ENCODE data around the gene SPI1.
"Not testable (repeated sequence)": the region's sequence is repeated elsewhere in the genome, so short reads cannot be mapped to it uniquely, and the experiment has no call there.

SPI1 gene

DNA sequence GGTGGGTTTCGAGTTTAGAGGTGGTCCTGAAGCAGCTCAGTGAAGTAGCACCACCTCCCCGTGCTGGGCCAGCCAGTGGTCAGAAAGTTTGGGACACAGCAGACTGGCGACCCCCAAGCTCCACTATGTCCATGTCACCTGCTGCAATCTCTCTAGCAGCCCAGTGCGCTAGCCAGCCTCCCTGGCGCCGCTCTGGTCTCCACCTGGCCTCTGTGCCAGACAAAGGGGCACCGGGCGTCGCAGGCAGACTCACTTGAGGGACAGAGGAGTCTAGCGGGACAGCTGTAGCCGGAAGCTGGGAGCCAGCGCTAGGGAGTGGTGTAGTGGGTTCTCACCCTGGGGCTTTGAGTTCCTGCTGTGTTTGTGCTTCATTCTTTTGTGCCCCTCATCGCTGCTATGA lies 51.3 kb downstream of the SPI1 start:
- Histone ChIP-seq H3K4me1 (ENCODE audit: control insufficient read depth in 5 of 5, insufficient read depth in 5 of 5, low read length in 5 of 5) (peaks cover 0 to 35% (median 15%) of the 10 kb centered on the region in 5 donors), H3K27ac (ENCODE audit: low read depth, low read length) (no peak overlapping the region), H3K9ac (ENCODE audit: low read length in 5 of 5) (no peak overlapping the region), H3K4me3 (ENCODE audit: low read depth in 1 of 5, low read length in 5 of 5) (no peak overlapping the region), H3K27me3 (ENCODE audit: control insufficient read depth in 5 of 5, insufficient read depth in 4 of 5, low read length in 5 of 5) (no peaks in the 10 kb centered on the region), H3K9me3 (ENCODE audit: control insufficient read depth in 5 of 5, low read length in 5 of 5) (no peaks in the 10 kb centered on the region), H3K36me3 (ENCODE audit: control insufficient read depth in 5 of 5, insufficient read depth in 5 of 5, low read length in 5 of 5) (peaks cover 0 to 54% (median 17%) of the 10 kb centered on the region in 5 donors)

DNA sequence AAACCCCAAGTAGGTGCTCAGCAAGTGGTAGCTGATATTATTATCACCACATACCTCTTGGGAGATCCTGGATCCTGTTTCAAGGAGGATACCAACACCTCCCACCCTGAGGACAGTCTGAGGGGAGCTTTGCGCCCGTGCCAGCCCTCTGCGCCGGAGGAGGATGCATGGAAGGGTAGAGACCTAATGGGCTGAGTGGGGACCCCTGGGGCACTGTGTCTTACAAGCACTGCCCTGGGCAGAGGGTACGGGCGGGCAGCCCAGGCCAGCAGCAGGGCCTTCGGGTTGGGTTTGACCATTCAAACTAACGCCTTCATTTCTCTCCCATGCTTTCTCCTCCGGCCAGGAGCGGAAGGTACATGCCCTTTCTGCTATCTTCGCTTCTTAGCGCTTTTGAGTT lies 52.1 kb downstream of the SPI1 start:
- H3K36me3 ChIP-seq (ENCODE audit: control insufficient read depth in 5 of 5, insufficient read depth in 5 of 5, low read length in 5 of 5): peaks cover 5 to 57% (median 24%) of the 10 kb centered on the region in 5 donors
- no peak overlapping the region for H3K9ac ChIP-seq (ENCODE audit: low read length in 5 of 5)
- no peak overlapping the region for H3K27ac ChIP-seq (ENCODE audit: low read depth, low read length)
- no peak overlapping the region for H3K4me3 ChIP-seq (ENCODE audit: low read depth in 1 of 5, low read length in 5 of 5)
- no peaks in the 10 kb centered on the region for H3K9me3 ChIP-seq (ENCODE audit: control insufficient read depth in 5 of 5, low read length in 5 of 5)
- peaks cover 0 to 27% (median 15%) of the 10 kb centered on the region in 5 donors for H3K4me1 ChIP-seq (ENCODE audit: control insufficient read depth in 5 of 5, insufficient read depth in 5 of 5, low read length in 5 of 5)
- H3K27me3 ChIP-seq (ENCODE audit: control insufficient read depth in 5 of 5, insufficient read depth in 4 of 5, low read length in 5 of 5): no peaks in the 10 kb centered on the region

DNA sequence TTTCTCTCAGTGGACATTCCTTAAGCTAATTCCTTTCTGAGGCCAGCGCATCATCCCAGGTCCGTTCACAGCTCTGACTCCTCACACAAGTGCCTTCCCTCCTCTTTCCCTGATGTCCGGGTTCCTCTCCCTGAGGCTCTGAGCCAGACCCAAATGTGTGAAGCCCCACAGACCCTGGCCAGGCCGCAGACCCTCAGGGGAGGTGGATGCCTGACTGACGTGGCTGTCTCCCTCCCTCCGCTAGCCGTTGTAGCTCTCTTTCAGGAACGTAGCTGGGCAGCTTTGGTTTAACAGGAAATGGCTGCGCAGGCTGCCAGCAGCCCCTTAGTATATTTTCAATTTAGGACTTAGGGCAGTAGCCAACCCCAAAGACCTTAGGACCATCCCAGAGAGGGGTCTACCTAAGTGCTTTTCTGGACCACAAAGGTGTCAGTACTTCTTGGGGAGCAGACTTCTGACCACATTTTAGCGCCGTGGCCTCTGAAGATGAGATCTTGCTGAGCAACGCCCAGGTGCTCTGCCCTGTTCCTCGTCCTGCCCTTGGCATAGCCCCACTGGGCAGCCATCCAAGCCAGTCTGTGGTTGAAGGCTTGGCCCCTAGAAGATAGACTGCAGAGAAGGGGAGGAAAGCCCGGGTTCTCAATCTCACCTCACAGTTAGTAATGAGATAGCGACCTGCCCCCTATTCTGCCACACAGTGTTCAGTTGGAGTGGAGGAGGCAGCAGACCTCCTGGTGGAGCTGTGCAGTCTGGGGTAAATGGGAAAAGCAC lies 52.9 kb downstream of the SPI1 start:
- Histone ChIP-seq H3K27ac (ENCODE audit: low read depth, low read length) (no peak overlapping the region), H3K36me3 (ENCODE audit: control insufficient read depth in 5 of 5, insufficient read depth in 5 of 5, low read length in 5 of 5) (peaks cover 8 to 56% (median 22%) of the 10 kb centered on the region in 5 donors), H3K9ac (ENCODE audit: low read length in 5 of 5) (no peak overlapping the region), H3K4me3 (ENCODE audit: low read depth in 1 of 5, low read length in 5 of 5) (no peak overlapping the region), H3K4me1 (ENCODE audit: control insufficient read depth in 5 of 5, insufficient read depth in 5 of 5, low read length in 5 of 5) (peaks cover 0 to 21% (median 15%) of the 10 kb centered on the region in 5 donors), H3K9me3 (ENCODE audit: control insufficient read depth in 5 of 5, low read length in 5 of 5) (no peaks in the 10 kb centered on the region), H3K27me3 (ENCODE audit: control insufficient read depth in 5 of 5, insufficient read depth in 4 of 5, low read length in 5 of 5) (no peaks in the 10 kb centered on the region)

DNA sequence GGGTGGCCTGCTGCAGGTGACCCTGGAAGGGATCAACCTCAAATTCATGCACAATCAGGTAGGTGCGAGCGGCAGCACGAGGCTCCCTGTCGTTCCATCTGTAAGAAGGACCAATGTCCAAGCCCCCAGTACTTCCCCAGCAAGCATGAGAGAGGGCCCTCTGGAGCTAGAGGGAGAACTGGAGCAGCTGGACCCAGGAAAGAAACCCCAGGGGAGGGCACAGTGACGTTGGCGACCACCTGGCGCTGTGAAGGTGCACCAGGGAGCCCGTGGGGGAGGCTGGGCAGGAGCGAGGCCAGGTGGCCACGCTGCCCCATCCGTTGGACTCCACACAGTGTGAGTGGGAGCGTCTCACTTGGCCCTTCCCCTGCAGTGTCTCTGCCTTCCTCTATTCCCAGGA lies 53.8 kb downstream of the SPI1 start:
- Histone ChIP-seq H3K36me3 (ENCODE audit: control insufficient read depth in 5 of 5, insufficient read depth in 5 of 5, low read length in 5 of 5) (peaks cover 8 to 48% (median 16%) of the 10 kb centered on the region in 5 donors), H3K4me1 (ENCODE audit: control insufficient read depth in 5 of 5, insufficient read depth in 5 of 5, low read length in 5 of 5) (peaks cover 0 to 13% (median 10%) of the 10 kb centered on the region in 5 donors), H3K9ac (ENCODE audit: low read length in 5 of 5) (no peak overlapping the region), H3K4me3 (ENCODE audit: low read depth in 1 of 5, low read length in 5 of 5) (no peak overlapping the region), H3K27me3 (ENCODE audit: control insufficient read depth in 5 of 5, insufficient read depth in 4 of 5, low read length in 5 of 5) (no peaks in the 10 kb centered on the region), H3K27ac (ENCODE audit: low read depth, low read length) (no peak overlapping the region), H3K9me3 (ENCODE audit: control insufficient read depth in 5 of 5, low read length in 5 of 5) (no peaks in the 10 kb centered on the region)

DNA sequence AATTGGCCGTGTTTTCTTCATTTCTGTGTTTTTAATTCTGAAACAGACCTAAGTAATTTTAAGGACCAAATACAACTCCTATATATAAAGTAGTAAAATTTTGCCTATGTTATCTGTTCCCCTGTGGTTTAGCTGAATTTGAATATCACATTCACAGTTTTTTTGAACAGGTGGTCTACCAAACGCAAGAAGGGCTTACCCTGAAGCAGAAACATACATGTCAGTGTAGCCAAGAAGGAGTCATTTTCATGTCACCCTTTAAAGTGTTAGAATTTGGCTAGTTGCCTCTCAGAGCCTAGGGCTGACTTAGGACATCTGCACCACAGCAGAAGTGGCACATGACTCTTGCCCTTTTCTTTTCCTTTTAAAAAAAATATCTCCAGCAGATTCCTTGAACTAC lies 60.2 kb downstream of the SPI1 start:
- Histone ChIP-seq H3K36me3 (ENCODE audit: control insufficient read depth in 5 of 5, insufficient read depth in 5 of 5, low read length in 5 of 5) (peaks cover 17 to 63% (median 40%) of the 10 kb centered on the region in 5 donors), H3K9me3 (ENCODE audit: control insufficient read depth in 5 of 5, low read length in 5 of 5) (no peaks in the 10 kb centered on the region), H3K4me3 (ENCODE audit: low read depth in 1 of 5, low read length in 5 of 5) (no peak overlapping the region), H3K4me1 (ENCODE audit: control insufficient read depth in 5 of 5, insufficient read depth in 5 of 5, low read length in 5 of 5) (no peaks in the 10 kb centered on the region), H3K27ac (ENCODE audit: low read depth, low read length) (no peak overlapping the region), H3K27me3 (ENCODE audit: control insufficient read depth in 5 of 5, insufficient read depth in 4 of 5, low read length in 5 of 5) (no peaks in the 10 kb centered on the region), H3K9ac (ENCODE audit: low read length in 5 of 5) (no peak overlapping the region)

DNA sequence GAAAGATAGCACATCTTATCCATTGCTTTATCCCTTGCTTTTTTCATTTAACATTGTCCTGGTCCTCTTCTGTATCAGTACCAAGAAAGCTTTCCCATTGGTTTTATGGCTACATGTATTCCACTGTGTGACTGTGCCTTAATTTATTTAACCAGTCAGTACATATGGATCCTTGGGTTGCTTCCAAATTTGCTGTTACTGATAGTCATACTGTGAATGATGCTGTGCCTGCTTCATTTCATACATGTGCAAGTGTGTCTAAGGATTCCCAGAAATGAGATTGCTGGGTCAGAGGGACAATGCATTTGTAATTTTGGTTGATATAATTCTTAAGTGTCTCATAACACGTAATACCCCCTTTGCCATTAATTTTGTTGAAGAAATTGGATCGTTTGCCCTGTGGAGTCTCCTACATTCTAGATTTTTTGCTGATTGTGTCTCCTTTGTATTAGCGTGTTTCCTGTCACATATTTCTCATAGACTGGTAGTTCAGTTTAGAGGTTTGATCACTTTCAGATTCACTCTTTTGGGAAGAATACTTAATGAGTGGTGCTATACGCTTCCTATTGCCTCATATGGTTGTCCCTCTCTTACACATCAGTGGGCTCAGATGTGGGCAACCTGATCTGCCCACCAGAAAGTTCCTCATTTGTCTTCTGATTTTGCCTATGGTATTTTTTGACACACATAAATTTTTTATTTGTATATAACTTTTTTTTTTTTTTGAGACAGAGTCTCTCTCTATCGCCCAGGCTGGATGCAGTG lies 61.1 kb downstream of the SPI1 start:
- no peaks in the 10 kb centered on the region for H3K4me1 ChIP-seq (ENCODE audit: control insufficient read depth in 5 of 5, insufficient read depth in 5 of 5, low read length in 5 of 5)
- no peaks in the 10 kb centered on the region for H3K9me3 ChIP-seq (ENCODE audit: control insufficient read depth in 5 of 5, low read length in 5 of 5)
- H3K36me3 ChIP-seq (ENCODE audit: control insufficient read depth in 5 of 5, insufficient read depth in 5 of 5, low read length in 5 of 5): peaks cover 21 to 67% (median 40%) of the 10 kb centered on the region in 5 donors
- no peaks in the 10 kb centered on the region for H3K27me3 ChIP-seq (ENCODE audit: control insufficient read depth in 5 of 5, insufficient read depth in 4 of 5, low read length in 5 of 5)
- no peak overlapping the region for H3K9ac ChIP-seq (ENCODE audit: low read length in 5 of 5)
- no peak overlapping the region for H3K27ac ChIP-seq (ENCODE audit: low read depth, low read length)
- no peak overlapping the region for H3K4me3 ChIP-seq (ENCODE audit: low read depth in 1 of 5, low read length in 5 of 5)

DNA sequence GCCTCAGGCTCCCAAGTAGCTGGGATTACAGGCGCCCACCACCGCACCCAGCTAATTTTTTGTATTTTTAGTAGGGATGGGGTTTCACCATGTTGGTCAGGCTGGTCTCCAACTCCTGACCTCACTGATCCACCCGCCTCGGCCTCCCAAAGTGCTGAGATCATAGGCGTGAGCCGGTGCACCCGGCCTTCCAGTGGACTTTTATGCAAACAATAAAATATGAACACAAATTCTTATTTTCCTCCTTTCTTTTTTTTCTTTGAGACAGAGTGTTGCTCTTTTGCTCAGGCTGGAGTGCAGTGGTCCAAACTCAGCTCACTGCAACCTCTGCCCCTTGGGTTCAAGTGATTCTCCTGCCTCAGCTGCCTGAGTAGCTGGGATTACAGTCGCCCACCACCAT lies 61.8 kb downstream of the SPI1 start:
- peaks cover 18 to 67% (median 40%) of the 10 kb centered on the region in 5 donors for H3K36me3 ChIP-seq (ENCODE audit: control insufficient read depth in 5 of 5, insufficient read depth in 5 of 5, low read length in 5 of 5)
- not testable (repeated sequence) for H3K4me3 ChIP-seq (ENCODE audit: low read depth in 1 of 5, low read length in 5 of 5); H3K4me1 ChIP-seq (ENCODE audit: control insufficient read depth in 5 of 5, insufficient read depth in 5 of 5, low read length in 5 of 5); H3K9ac ChIP-seq (ENCODE audit: low read length in 5 of 5); H3K27me3 ChIP-seq (ENCODE audit: control insufficient read depth in 5 of 5, insufficient read depth in 4 of 5, low read length in 5 of 5); H3K9me3 ChIP-seq (ENCODE audit: control insufficient read depth in 5 of 5, low read length in 5 of 5); H3K27ac ChIP-seq (ENCODE audit: low read depth, low read length)

DNA sequence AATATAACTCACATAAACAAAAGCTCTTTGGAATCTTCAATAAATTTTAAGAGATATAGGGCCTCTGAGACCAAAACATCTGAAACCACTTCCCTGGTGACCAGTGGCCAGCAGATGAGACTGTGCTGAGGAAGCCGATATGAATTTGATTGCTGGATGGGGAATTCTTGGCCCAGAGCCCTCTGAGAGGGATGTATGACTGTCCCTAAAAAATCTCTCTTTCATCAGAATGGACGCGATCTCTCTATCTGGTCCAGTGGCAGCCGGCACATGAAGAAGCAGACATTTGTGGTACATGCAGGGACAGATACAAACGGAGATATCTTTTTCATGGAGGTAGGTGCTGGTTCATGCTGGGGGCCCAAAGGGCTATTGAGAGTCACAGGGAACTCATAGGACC lies 63.4 kb downstream of the SPI1 start:
- H3K27me3 ChIP-seq (ENCODE audit: control insufficient read depth in 5 of 5, insufficient read depth in 4 of 5, low read length in 5 of 5): no peaks in the 10 kb centered on the region
- no peaks in the 10 kb centered on the region for H3K4me1 ChIP-seq (ENCODE audit: control insufficient read depth in 5 of 5, insufficient read depth in 5 of 5, low read length in 5 of 5)
- H3K9ac ChIP-seq (ENCODE audit: low read length in 5 of 5): no peak overlapping the region
- H3K36me3 ChIP-seq (ENCODE audit: control insufficient read depth in 5 of 5, insufficient read depth in 5 of 5, low read length in 5 of 5): peaks cover 20 to 79% (median 48%) of the 10 kb centered on the region in 5 donors
- H3K27ac ChIP-seq (ENCODE audit: low read depth, low read length): no peak overlapping the region
- H3K4me3 ChIP-seq (ENCODE audit: low read depth in 1 of 5, low read length in 5 of 5): no peak overlapping the region
- no peaks in the 10 kb centered on the region for H3K9me3 ChIP-seq (ENCODE audit: control insufficient read depth in 5 of 5, low read length in 5 of 5)

DNA sequence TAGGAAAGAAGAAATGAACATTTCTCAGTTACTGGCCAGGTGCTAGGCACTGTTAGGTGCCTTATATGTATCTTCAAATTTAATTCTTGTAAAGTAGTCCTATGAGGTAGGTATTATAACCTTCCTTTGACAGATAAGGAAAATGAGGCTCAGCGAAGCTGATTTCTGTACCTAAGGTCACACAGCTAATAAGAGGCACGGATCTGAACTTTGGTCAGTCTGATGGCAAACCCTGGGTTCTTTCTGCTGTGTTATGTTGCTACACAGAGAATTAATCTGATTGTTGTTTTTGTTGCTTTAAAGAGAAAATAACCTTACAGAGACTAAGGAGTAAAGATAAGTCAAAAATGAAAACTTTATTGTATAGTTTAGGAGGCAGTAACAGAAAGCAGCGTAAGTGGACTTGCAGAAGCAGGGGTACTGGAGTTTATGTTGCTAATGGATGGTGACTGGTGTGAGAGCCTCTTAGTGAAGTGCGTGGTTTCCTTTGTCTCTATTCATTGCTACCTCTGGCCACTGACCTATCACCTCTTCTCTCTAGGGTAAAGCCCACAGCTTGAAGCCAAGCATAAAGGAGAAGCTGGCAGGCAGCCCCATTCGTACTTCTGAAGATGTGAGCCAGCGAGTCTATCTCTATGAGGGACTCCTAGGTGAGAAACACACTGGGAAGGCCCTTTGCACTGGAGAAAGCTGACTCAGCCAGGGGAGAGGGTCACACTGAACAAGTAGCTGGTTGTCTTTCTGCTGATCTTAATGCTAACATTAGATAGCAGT lies 70.1 kb downstream of the SPI1 start:
- Histone ChIP-seq H3K27me3 (ENCODE audit: control insufficient read depth in 5 of 5, insufficient read depth in 4 of 5, low read length in 5 of 5) (no peaks in the 10 kb centered on the region), H3K9ac (ENCODE audit: low read length in 5 of 5) (no peak overlapping the region), H3K4me1 (ENCODE audit: control insufficient read depth in 5 of 5, insufficient read depth in 5 of 5, low read length in 5 of 5) (peaks cover 5 to 13% (median 12%) of the 10 kb centered on the region in 5 donors), H3K4me3 (ENCODE audit: low read depth in 1 of 5, low read length in 5 of 5) (no peak overlapping the region), H3K9me3 (ENCODE audit: control insufficient read depth in 5 of 5, low read length in 5 of 5) (no peaks in the 10 kb centered on the region), H3K36me3 (ENCODE audit: control insufficient read depth in 5 of 5, insufficient read depth in 5 of 5, low read length in 5 of 5) (peaks cover 22 to 99% (median 77%) of the 10 kb centered on the region in 5 donors), H3K27ac (ENCODE audit: low read depth, low read length) (no peak overlapping the region)

DNA sequence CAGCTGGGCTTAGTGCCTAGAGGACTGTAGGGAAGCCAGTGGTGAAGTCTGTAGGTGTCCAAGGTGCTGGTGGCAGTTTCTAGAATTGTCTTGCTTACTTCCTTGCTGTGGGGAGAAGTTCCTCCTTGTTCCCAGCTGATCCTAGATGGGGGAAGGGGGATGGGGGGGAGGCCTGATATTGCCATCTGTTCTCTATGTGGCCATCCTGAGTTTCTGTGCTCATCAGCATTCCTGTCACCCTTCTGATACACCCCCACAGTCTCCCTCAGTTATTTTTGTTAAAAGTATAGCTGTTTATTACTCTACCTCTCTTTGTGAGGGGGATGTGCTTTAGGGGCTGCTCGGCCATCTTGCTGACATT lies 71.9 kb downstream of the SPI1 start:
- Histone ChIP-seq H3K4me3 (ENCODE audit: low read depth in 1 of 5, low read length in 5 of 5) (no peak overlapping the region), H3K27me3 (ENCODE audit: control insufficient read depth in 5 of 5, insufficient read depth in 4 of 5, low read length in 5 of 5) (no peaks in the 10 kb centered on the region), H3K4me1 (ENCODE audit: control insufficient read depth in 5 of 5, insufficient read depth in 5 of 5, low read length in 5 of 5) (peaks cover 5 to 13% (median 12%) of the 10 kb centered on the region in 5 donors), H3K9me3 (ENCODE audit: control insufficient read depth in 5 of 5, low read length in 5 of 5) (no peaks in the 10 kb centered on the region), H3K9ac (ENCODE audit: low read length in 5 of 5) (no peak overlapping the region), H3K36me3 (ENCODE audit: control insufficient read depth in 5 of 5, insufficient read depth in 5 of 5, low read length in 5 of 5) (peaks cover 28 to 97% (median 71%) of the 10 kb centered on the region in 5 donors), H3K27ac (ENCODE audit: low read depth, low read length) (no peak overlapping the region)

All from subcutaneous abdominal adipose tissue (tissue), 5 donors.